ENCODE measurements around the gene TMEM145. TPM values are rescaled to one million over a fixed set of nuclear protein-coding genes. Genes with fewer than 3 reads are reported as not detected.

Gene TMEM145
- total and polyA plus RNA-seq, 2 donors (not counting 1 experiment from before 2014, with no cell fraction given), result 0.05 to 0.83 TPM

DNA sequence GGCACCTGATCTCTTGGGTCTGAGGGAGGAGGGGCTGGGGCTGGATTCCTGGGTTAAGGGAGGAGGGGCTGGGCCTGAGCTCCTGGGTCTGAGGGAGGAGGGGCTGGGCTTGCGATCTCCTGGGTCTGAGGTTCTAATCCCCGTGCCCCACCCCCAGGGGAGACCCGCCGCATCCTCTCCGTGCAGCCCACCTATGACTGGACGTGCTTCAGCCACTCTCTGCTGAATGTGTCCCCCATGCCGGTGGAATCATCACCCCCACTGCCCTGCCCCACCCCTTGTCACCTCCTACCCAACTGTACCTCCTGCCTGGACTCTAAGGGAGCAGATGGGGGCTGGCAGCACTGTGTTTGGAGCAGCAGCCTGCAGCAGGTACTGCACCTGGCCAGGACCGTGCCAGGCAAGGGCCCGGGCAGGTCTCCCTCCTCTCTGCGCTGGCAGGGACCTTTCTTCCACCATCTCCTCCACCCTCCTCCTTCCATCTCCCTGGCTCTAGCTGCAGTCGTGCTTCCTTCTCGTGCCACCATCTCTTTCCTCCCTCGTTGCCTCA, 49.9 kb downstream of the TMEM145 start:
- Histone ChIP-seq H2AFZ (ENCODE audit: low read length) (no peak overlapping the region), H3K27ac (ENCODE audit: insufficient read depth, low read length) (no peak overlapping the region), H3K79me2 (ENCODE audit: control insufficient read depth, insufficient read depth, low read length) (no peaks in the 10 kb centered on the region), H3K4me1 (ENCODE audit: control insufficient read depth, extremely low read depth, insufficient read depth, low read length) (no peaks in the 10 kb centered on the region), H3K27me3 (ENCODE audit: control insufficient read depth, insufficient read depth, low read length) (no peaks in the 10 kb centered on the region), H3K9me3 (ENCODE audit: control insufficient read depth, insufficient read depth, low read depth, low read length) (no peaks in the 10 kb centered on the region), H3K4me3 (replicated peaks in 1 of 4; ENCODE audit: control extremely low read depth in 1 of 4, insufficient read depth in 1 of 4, low read depth in 3 of 4, low read length in 4 of 4) (no peak overlapping the region), H3K36me3 (ENCODE audit: control insufficient read depth, insufficient read depth, low read length) (no peaks in the 10 kb centered on the region), H3K4me2 (ENCODE audit: extremely low read depth, insufficient read depth, low read length) (no peak overlapping the region), H4K20me1 (ENCODE audit: control insufficient read depth, extremely low read depth, insufficient read depth, low read length) (no peaks in the 10 kb centered on the region), H3K9ac (ENCODE audit: insufficient read depth, low read length) (no peak overlapping the region)
- TF ChIP-seq EZH2 (IDR thresholded peaks at IDR 0.05; ENCODE audit: low read length, missing control alignments), result no peak
- TF ChIP-seq, protein P1, sequence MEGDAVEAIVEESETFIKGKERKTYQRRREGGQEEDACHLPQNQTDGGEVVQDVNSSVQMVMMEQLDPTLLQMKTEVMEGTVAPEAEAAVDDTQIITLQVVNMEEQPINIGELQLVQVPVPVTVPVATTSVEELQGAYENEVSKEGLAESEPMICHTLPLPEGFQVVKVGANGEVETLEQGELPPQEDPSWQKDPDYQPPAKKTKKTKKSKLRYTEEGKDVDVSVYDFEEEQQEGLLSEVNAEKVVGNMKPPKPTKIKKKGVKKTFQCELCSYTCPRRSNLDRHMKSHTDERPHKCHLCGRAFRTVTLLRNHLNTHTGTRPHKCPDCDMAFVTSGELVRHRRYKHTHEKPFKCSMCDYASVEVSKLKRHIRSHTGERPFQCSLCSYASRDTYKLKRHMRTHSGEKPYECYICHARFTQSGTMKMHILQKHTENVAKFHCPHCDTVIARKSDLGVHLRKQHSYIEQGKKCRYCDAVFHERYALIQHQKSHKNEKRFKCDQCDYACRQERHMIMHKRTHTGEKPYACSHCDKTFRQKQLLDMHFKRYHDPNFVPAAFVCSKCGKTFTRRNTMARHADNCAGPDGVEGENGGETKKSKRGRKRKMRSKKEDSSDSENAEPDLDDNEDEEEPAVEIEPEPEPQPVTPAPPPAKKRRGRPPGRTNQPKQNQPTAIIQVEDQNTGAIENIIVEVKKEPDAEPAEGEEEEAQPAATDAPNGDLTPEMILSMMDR (conservative IDR thresholded peaks at IDR 0.05 in 1 of 2, IDR thresholded peaks at IDR 0.05 in 1 of 2; ENCODE audit: low read depth in 1 of 2, low read length in 2 of 2), result no peak
- no peak for DNase-seq (ENCODE audit: low read depth in 2 of 2)

DNA sequence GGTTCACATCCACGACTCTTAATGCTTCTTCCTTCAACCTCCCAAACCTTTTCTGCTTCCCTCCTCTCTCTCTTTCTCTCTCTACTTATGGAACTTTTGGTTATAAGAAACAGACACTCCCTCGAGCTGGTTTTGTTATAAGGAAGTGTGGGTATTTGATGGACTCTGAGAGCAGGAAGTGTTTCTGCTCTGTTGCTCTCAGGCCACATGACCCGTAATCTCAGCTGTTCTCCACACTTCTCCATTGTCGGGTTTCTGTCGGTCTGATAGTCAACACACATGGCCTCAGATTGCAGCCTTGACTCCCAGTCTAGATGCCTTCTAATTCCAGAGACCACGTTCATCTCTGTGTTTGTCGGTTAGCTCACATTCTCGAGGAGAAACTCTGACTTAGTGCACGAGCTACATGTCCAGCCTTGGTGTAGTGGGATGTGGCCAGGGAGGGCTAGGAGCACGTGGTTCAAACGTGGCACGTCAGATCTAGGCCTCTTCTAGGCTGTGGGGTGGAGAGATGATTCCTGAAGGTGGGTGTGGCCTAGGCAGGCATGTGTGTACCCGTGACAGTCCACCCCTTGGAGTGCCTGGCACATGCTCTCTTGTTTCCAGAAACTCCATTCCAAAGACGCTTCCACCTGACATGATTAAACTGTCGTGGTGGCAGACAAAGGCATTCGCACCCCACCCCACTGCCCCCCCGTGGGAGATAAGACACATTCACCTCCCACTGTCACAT, 50.7 kb downstream of the TMEM145 start:
- Histone ChIP-seq H3K4me2 (ENCODE audit: extremely low read depth, insufficient read depth, low read length) (no peak overlapping the region), H3K4me3 (replicated peaks in 1 of 4; ENCODE audit: control extremely low read depth in 1 of 4, insufficient read depth in 1 of 4, low read depth in 3 of 4, low read length in 4 of 4) (no peak overlapping the region), H3K36me3 (ENCODE audit: control insufficient read depth, insufficient read depth, low read length) (no peaks in the 10 kb centered on the region), H3K27me3 (ENCODE audit: control insufficient read depth, insufficient read depth, low read length) (no peaks in the 10 kb centered on the region), H4K20me1 (ENCODE audit: control insufficient read depth, extremely low read depth, insufficient read depth, low read length) (no peaks in the 10 kb centered on the region), H3K9ac (ENCODE audit: insufficient read depth, low read length) (no peak overlapping the region), H3K4me1 (ENCODE audit: control insufficient read depth, extremely low read depth, insufficient read depth, low read length) (no peaks in the 10 kb centered on the region), H3K9me3 (ENCODE audit: control insufficient read depth, insufficient read depth, low read depth, low read length) (no peaks in the 10 kb centered on the region), H3K27ac (ENCODE audit: insufficient read depth, low read length) (no peak overlapping the region), H3K79me2 (ENCODE audit: control insufficient read depth, insufficient read depth, low read length) (no peaks in the 10 kb centered on the region), H2AFZ (ENCODE audit: low read length) (no peak overlapping the region)
- DNase-seq (ENCODE audit: low read depth in 2 of 2), result no peak
- no peak for TF ChIP-seq EZH2 (IDR thresholded peaks at IDR 0.05; ENCODE audit: low read length, missing control alignments)
- TF ChIP-seq, protein P1 (conservative IDR thresholded peaks at IDR 0.05 in 1 of 2, IDR thresholded peaks at IDR 0.05 in 1 of 2; ENCODE audit: low read depth in 1 of 2, low read length in 2 of 2), result no peak

DNA sequence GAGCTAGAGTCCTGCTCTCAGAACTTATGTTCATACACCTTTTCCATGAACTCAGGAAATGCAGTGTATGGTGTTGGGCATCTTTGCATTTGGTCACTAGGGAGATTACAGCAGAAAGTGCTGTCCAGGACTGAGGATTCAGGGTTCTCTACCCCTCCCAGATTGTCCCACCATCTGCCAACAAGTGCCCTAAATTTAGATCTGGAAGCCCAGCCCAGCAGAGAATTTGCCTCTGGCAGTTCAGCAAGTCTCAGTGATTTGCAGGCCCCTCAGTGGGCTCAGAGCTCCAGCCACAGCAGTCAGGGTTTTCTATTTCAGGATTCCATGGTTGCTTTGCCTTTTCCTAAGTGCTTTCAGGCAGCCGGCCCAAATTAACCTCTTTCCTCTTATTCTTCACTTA, 53.6 kb downstream of the TMEM145 start:
- H3K36me3 ChIP-seq (ENCODE audit: control insufficient read depth, insufficient read depth, low read length), result no peaks in the 10 kb centered on the region
- no peak overlapping the region for H3K27ac ChIP-seq (ENCODE audit: insufficient read depth, low read length)
- no peaks in the 10 kb centered on the region for H4K20me1 ChIP-seq (ENCODE audit: control insufficient read depth, extremely low read depth, insufficient read depth, low read length)
- no peak overlapping the region for H2AFZ ChIP-seq (ENCODE audit: low read length)
- no peak overlapping the region for H3K4me3 ChIP-seq (replicated peaks in 1 of 4; ENCODE audit: control extremely low read depth in 1 of 4, insufficient read depth in 1 of 4, low read depth in 3 of 4, low read length in 4 of 4)
- no peaks in the 10 kb centered on the region for H3K9me3 ChIP-seq (ENCODE audit: control insufficient read depth, insufficient read depth, low read depth, low read length)
- no peaks in the 10 kb centered on the region for H3K79me2 ChIP-seq (ENCODE audit: control insufficient read depth, insufficient read depth, low read length)
- H3K4me2 ChIP-seq (ENCODE audit: extremely low read depth, insufficient read depth, low read length), result no peak overlapping the region
- no peak overlapping the region for H3K9ac ChIP-seq (ENCODE audit: insufficient read depth, low read length)
- no peak for DNase-seq (ENCODE audit: low read depth in 2 of 2)
- no peak for TF ChIP-seq EZH2 (IDR thresholded peaks at IDR 0.05; ENCODE audit: low read length, missing control alignments)
- TF ChIP-seq, protein P1 (conservative IDR thresholded peaks at IDR 0.05 in 1 of 2, IDR thresholded peaks at IDR 0.05 in 1 of 2; ENCODE audit: low read depth in 1 of 2, low read length in 2 of 2), result no peak
- H3K4me1 ChIP-seq (ENCODE audit: control insufficient read depth, extremely low read depth, insufficient read depth, low read length), result no peaks in the 10 kb centered on the region
- H3K27me3 ChIP-seq (ENCODE audit: control insufficient read depth, insufficient read depth, low read length), result no peaks in the 10 kb centered on the region

All from fibroblast of lung (primary cell).